Measurements from ENCODE around the gene MGAT2. TPM values are rescaled to one million over a fixed set of nuclear protein-coding genes. Genes with fewer than 3 reads are reported as not detected.
"Not testable (repeated sequence)": the region's sequence is repeated elsewhere in the genome, so short reads cannot be mapped to it uniquely, and the experiment has no call there.

The MGAT2 gene
- total RNA-seq, 1 donor from 2014 or later = 30.3 TPM

DNA sequence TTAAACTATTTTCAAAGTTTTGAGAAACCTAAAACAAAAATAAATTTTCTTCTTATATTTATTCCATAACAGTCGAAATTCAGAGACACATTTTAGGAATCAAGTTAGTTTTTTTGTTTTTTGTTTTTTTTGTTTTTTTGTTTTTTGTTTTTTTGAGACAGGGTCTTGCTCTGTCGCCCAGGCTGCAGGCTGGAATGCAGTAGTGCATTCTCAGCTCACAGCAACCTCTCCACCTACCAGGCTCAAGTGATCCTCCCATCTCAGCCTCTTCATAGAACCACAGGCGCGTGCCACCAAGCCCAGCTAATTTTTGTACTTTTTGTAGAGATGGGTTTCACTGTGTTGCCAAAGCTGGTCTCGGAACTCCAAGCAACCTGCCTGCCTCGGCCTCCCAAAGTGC is 32.9 kb downstream of the MGAT2 start:
- TF ChIP-seq EZH2 (IDR thresholded peaks at IDR 0.05) (no peak), EZH2phosphoT487 (IDR thresholded peaks at IDR 0.05) (no peak)
- TF ChIP-seq, protein P1, sequence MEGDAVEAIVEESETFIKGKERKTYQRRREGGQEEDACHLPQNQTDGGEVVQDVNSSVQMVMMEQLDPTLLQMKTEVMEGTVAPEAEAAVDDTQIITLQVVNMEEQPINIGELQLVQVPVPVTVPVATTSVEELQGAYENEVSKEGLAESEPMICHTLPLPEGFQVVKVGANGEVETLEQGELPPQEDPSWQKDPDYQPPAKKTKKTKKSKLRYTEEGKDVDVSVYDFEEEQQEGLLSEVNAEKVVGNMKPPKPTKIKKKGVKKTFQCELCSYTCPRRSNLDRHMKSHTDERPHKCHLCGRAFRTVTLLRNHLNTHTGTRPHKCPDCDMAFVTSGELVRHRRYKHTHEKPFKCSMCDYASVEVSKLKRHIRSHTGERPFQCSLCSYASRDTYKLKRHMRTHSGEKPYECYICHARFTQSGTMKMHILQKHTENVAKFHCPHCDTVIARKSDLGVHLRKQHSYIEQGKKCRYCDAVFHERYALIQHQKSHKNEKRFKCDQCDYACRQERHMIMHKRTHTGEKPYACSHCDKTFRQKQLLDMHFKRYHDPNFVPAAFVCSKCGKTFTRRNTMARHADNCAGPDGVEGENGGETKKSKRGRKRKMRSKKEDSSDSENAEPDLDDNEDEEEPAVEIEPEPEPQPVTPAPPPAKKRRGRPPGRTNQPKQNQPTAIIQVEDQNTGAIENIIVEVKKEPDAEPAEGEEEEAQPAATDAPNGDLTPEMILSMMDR (IDR thresholded peaks at IDR 0.05) = no peak
- Histone ChIP-seq H3K9me3 (ENCODE audit: low read depth) (no peaks in the 10 kb centered on the region), H3K4me1 (no peaks in the 10 kb centered on the region), H3K79me2 (ENCODE audit: low read depth) (no peaks in the 10 kb centered on the region), H3K27me3 (no peaks in the 10 kb centered on the region), H4K20me1 (ENCODE audit: low read depth) (no peaks in the 10 kb centered on the region), H3K27ac (no peak overlapping the region), H3F3A (ENCODE audit: low read depth) (no peaks in the 10 kb centered on the region), H3K36me3 (no peaks in the 10 kb centered on the region), H3K9ac (no peak overlapping the region), H2AFZ (replicated peaks) (no peak overlapping the region), H3K4me3 (no peak overlapping the region), H3K4me2 (no peak overlapping the region)
- Mint-ChIP-seq H3K27ac (no peak overlapping the region), H3K27me3 (ENCODE audit: insufficient read depth, low read depth) (peaks cover 3% of the 10 kb centered on the region), H3K36me3 (peaks cover 10% of the 10 kb centered on the region), H3K4me1 (no peaks in the 10 kb centered on the region), H3K4me3 (no peak overlapping the region), H3K9me3 (no peaks in the 10 kb centered on the region)
- no peak for DNase-seq (ENCODE audit: low spot score)

DNA sequence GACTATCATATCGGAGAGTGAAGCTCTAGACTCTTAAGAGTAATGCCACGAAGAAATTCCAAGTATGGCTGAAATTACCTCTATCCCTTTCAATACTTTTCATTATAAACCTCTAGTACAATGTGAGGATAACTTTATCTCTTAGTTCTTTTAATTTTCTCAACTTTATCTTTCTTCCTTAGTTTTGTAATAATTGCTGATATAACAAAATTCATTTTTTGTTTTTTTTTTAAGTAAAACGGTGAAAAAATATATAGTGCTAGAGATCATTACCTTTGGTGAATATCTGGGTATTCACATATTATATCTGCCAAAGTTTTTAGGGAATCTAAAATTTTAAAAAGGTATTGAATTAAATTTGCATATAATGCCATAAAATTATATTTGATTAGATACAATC is 33.9 kb downstream of the MGAT2 start:
- Mint-ChIP-seq H3K9me3 (no peaks in the 10 kb centered on the region), H3K27ac (no peak overlapping the region), H3K4me1 (no peaks in the 10 kb centered on the region), H3K36me3 (peaks cover 8% of the 10 kb centered on the region), H3K27me3 (ENCODE audit: insufficient read depth, low read depth) (peaks cover 3% of the 10 kb centered on the region), H3K4me3 (no peak overlapping the region)
- Histone ChIP-seq H3K27ac (no peak overlapping the region), H3K36me3 (no peaks in the 10 kb centered on the region), H3K4me3 (no peak overlapping the region), H4K20me1 (ENCODE audit: low read depth) (no peaks in the 10 kb centered on the region), H3K4me1 (no peaks in the 10 kb centered on the region), H3K9me3 (ENCODE audit: low read depth) (no peaks in the 10 kb centered on the region), H3K27me3 (no peaks in the 10 kb centered on the region), H3K79me2 (ENCODE audit: low read depth) (no peaks in the 10 kb centered on the region), H3K9ac (no peak overlapping the region), H3F3A (ENCODE audit: low read depth) (no peaks in the 10 kb centered on the region), H2AFZ (replicated peaks) (no peak overlapping the region), H3K4me2 (no peak overlapping the region)
- no peak for TF ChIP-seq EZH2phosphoT487 (IDR thresholded peaks at IDR 0.05)
- TF ChIP-seq, protein P1 (IDR thresholded peaks at IDR 0.05) = no peak
- no peak for TF ChIP-seq EZH2 (IDR thresholded peaks at IDR 0.05)
- no peak for DNase-seq (ENCODE audit: low spot score)

DNA sequence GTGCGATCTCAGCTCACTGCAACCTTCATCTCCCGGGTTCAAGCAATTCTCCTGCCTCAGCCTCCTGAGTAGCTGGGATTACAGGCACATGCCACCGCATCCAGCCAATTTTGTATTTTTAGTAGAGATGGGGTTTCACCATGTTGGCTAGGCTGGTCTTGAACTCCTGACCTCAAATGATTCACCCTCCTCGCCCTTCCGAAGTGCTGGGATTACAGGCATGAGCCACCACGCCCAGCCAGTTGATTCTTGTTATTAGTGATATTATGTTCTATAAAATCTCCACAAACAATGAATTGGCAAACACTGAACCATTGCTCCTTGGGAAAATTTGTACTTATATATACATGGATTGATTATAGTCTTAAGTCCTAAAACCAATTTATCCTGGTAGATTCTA is 36.9 kb downstream of the MGAT2 start:
- H3F3A ChIP-seq (ENCODE audit: low read depth); H3K9ac ChIP-seq; H3K79me2 ChIP-seq (ENCODE audit: low read depth); H3K4me1 Mint-ChIP-seq; H3K4me1 ChIP-seq; H3K9me3 ChIP-seq (ENCODE audit: low read depth); H3K36me3 ChIP-seq; DNase-seq (ENCODE audit: low spot score); H3K4me3 Mint-ChIP-seq; H3K27ac ChIP-seq; H2AFZ ChIP-seq (replicated peaks); H3K4me3 ChIP-seq; H4K20me1 ChIP-seq (ENCODE audit: low read depth); H3K27ac Mint-ChIP-seq; H3K27me3 Mint-ChIP-seq (ENCODE audit: insufficient read depth, low read depth); H3K36me3 Mint-ChIP-seq; H3K4me2 ChIP-seq; H3K27me3 ChIP-seq; H3K9me3 Mint-ChIP-seq: not testable (repeated sequence)

DNA sequence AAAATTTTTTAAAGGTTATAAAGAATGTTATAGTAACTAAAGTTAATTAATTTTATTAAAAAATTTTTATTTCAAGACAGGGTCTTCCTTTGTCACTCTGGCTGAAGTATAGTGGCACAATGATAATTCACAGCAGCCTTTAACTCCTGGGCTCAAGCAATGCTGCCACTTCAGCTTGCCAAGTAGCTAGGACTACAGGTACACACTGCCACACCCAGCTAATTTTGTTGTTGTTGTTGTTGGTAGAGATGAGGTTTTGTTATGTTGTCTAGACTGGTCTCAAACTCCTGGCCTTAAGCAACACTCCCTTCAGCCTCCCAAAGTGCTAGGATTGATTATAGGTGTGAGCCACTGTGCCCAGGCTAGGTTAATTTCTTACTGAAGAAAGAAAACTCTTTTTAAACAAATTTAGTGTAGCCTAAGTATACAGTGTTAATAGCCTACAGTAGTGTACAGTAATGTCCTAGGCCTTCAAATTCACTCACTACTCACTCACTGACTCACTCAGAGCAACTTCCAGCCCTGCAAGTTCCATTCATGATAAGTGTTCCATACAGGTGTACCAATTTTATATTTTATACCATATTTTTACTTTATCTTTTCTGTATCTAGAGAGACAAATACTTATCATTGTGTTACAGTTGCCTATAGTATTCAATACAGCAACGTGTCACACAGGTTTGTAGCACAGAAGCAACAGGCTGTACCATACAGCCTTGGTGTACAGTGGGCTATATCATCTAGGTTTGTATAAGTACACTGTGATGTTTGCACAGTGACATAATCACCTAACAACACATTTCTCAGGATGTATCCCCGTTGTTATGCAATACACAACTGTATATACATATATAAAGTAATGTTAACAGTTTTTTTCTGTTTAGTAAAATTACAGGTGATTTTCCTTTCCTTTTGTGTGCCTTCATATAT is 39.2 kb downstream of the MGAT2 start:
- H2AFZ ChIP-seq (replicated peaks) = no peak overlapping the region
- no peak overlapping the region for H3K4me3 ChIP-seq
- H3K9ac ChIP-seq = no peak overlapping the region
- no peak overlapping the region for H3K4me2 ChIP-seq
- H3K9me3 Mint-ChIP-seq = no peaks in the 10 kb centered on the region
- no peak overlapping the region for H3K27ac Mint-ChIP-seq
- H3K27me3 Mint-ChIP-seq (ENCODE audit: insufficient read depth, low read depth) = no peaks in the 10 kb centered on the region
- H4K20me1 ChIP-seq (ENCODE audit: low read depth) = no peaks in the 10 kb centered on the region
- no peaks in the 10 kb centered on the region for H3F3A ChIP-seq (ENCODE audit: low read depth)
- TF ChIP-seq EZH2 (IDR thresholded peaks at IDR 0.05) = no peak
- H3K4me1 Mint-ChIP-seq = no peaks in the 10 kb centered on the region
- H3K9me3 ChIP-seq (ENCODE audit: low read depth) = no peaks in the 10 kb centered on the region
- no peaks in the 10 kb centered on the region for H3K79me2 ChIP-seq (ENCODE audit: low read depth)
- H3K36me3 ChIP-seq = peaks cover 5% of the 10 kb centered on the region
- peaks cover 2% of the 10 kb centered on the region for H3K36me3 Mint-ChIP-seq
- no peaks in the 10 kb centered on the region for H3K4me1 ChIP-seq
- no peak overlapping the region for H3K4me3 Mint-ChIP-seq
- H3K27ac ChIP-seq = no peak overlapping the region
- no peak for DNase-seq (ENCODE audit: low spot score)
- no peaks in the 10 kb centered on the region for H3K27me3 ChIP-seq
